GM19467 (cell line): ENCODE measurements around the gene NUBP2.

Experiments
- ATAC-seq: cut with Tn5 transposase; IDR thresholded peaks from one replicate; pipeline ENCODE4 v1.9.1; 2021; ENCODE audit warnings: mild to moderate bottlenecking, moderate library complexity; ENCODE audit not compliant: unreplicated experiment

The NUBP2 gene

DNA sequence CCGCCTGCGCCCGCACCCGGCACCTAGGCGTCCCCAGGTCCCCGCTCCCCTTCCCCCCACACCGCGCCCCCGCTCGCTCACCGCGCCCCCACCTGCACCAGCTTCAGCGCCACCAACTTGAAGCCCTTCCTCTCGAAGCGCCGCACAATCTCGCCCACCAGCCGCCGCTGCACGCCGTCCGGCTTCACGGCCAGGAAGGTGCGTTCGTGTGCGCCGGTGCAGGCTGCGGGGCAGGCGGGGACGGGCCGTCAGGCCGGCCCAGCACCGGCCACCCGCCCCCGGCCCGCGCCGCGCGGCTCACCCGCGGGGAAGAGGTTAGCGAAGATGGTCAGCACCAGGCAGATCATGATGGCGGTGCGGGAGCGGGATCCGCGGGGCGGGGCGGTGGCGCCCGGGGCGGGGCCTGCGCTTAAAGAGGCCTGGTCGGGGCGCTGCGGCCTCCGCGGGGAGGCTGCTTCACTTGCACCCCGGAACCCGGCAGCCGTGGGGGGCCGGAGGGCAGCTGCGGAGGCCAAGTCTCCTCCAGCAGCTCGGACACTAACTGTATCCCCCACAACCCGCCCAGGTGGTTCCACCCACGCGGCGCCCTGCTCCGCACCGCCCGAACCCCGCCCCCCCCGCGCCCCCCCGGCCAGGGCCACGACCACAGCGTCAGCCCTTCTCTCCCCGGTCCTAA lies 11.4 kb upstream of the NUBP2 start, which contains the start of gene NME3:
Gene NME3 (minus strand): TSS at position 356 of the 676 bp plus-strand sequence. CDS start 9 bp downstream, at position 347.
- ATAC-seq = no peak

DNA sequence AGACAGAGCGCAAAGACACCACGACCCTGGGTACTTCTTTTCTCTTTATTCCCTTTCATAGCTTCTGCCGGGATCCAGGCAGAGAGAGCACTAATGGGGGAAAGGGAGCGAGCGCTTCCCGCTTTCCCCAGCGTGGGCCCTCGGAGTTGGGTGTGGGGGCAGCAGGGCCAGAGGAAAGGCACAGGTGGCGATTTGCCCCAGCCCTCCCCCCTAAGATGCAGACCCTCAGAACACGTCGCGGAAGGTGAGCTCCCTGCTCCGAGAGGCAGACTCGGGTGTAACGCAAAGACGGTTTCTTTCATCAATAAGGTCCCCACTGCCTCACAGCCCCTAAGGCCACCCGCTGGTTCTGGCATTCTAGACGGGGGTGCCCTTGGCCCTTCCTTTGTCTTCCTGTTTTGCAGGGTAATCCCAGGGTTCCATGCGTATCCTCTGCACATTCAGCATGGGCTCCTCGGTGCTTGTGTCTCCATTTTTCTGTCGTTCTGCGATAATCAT lies 10.8 kb upstream of the NUBP2 start:
- no peak for ATAC-seq

GRCh38 chr16:1772362-1772907 lies 10.3 kb upstream of the NUBP2 start, which contains the start of gene EME2:
Gene EME2, plus strand, starts transcription at chr16:1772810. Its CDS starts 418 bp downstream, at chr16:1773228.
- peak; percentile 18 for ATAC-seq

DNA sequence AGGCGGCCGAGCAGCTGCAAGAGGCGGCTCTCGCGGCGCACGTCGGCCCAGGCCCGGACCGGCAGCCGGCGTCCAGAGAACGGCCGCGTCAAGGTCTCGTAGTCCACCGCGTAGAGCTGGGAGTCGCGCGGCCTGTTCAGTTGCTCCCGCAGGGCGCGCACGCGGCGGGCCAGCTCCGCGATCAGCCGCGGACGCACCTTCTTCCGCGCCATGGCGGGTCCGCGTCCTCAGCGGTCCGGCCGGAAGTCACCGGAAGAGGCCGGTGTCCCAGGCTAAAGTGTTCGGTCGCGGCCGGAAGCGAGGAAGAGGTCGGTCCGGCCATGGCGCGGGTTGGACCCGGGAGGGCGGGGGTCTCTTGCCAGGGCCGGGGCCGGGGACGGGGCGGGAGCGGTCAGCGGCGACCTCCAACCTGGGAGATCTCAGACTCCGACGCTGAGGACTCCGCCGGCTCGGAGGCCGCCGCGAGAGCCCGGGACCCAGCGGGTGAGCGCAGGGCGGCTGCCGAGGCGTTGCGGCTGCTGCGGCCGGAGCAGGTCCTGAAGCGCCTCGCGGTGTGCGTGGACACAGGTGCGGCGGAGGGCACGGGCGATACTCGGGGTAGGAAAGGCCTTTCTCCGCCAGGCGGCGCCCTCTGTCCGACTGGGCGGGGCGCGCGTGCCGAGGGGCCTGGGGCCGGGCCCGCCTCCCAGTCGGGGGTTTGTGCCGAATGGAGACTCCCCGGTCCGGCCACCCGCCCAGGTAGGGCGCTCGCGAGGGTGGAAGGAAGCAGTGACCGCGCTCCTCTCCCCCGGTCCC lies 9.7 kb upstream of the NUBP2 start, which contains the start of gene MRPS34:
Gene MRPS34 (minus strand): TSS at position 227 of the 795 bp plus-strand sequence. CDS start 15 bp downstream, at position 212.
- peak; percentile 44 for ATAC-seq

- no peak for ATAC-seq
These were observed 8.9 kb upstream of the NUBP2 start for GRCh38 chr16:1773703-1774447.

DNA sequence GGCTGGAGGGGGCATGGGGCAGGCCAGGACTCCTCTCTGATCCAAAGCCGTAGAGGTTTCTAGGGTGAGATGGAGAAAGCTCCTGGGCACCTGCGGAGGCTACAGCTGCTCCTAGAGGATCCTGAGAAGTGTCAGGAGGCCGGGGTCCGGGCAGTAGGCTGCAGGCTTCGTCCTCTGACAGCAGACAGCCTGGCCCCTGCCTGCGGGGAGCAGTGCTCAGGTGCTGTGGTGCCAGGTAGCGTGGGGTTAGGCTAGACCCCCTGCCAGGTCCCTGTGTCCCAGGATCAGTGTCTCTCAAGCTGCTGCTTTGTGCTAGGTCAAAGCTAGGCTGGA lies 8.3 kb upstream of the NUBP2 start:
- ATAC-seq = no peak

GRCh38 chr16:1775006-1775845 lies 7.5 kb upstream of the NUBP2 start:
- ATAC-seq = no peak

DNA sequence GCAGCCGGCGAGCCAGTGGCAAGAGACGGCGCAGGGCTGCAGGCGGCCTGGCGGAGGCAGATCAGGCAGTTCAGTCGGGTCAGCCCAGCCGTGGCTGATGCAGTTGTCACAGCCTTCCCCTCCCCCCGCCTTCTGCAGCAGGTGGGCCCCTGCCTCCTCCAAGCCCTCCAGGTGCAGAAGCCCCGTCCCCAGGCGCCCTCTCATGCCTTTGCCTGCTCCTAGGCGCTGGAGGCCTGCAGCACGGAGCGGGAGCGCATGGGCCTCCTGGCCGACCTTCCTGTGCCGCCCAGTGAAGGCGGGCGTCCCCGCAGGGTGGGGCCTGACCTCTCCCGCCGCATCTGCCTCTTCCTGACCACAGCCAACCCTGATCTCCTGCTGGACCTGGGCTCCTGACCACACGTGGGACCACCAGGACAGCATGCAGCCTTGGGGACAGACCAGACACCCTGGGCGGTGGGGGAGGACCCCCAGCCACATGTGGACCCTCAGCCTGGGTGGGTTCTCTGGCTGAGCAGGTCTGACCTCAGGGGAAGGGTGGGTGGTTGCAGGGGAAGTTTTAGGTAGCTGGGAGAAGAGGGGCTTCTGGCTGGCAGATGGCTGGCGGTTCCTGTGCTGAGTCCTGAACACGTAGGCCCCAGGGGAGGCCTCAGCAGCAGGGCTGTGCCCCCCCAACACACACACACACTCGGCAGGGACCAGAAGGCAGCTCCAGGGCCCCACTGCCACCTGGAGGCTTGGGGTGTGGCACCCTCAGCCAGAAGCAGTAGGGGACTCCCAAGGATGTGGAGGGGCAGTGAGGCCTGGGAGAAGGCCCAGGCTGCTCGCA lies 6.7 kb upstream of the NUBP2 start:
- no peak for ATAC-seq

DNA sequence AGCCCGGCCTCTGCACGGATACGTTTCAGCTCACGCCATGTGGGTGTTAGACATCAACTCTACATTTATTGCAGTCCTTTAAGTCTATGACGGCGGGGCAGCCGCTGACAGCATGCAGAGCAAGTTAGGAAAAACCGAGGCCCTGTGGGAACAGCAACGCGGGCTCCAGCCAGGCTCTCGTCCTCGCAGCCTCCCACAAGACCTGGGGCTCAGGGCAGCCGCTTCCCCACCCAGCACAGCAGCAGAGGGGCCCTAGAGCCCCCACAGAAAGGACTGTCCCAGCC lies 6.1 kb upstream of the NUBP2 start:
- ATAC-seq = no peak

- no peak for ATAC-seq
These were observed 5.8 kb upstream of the NUBP2 start for GRCh38 chr16:1776991-1777374.

DNA sequence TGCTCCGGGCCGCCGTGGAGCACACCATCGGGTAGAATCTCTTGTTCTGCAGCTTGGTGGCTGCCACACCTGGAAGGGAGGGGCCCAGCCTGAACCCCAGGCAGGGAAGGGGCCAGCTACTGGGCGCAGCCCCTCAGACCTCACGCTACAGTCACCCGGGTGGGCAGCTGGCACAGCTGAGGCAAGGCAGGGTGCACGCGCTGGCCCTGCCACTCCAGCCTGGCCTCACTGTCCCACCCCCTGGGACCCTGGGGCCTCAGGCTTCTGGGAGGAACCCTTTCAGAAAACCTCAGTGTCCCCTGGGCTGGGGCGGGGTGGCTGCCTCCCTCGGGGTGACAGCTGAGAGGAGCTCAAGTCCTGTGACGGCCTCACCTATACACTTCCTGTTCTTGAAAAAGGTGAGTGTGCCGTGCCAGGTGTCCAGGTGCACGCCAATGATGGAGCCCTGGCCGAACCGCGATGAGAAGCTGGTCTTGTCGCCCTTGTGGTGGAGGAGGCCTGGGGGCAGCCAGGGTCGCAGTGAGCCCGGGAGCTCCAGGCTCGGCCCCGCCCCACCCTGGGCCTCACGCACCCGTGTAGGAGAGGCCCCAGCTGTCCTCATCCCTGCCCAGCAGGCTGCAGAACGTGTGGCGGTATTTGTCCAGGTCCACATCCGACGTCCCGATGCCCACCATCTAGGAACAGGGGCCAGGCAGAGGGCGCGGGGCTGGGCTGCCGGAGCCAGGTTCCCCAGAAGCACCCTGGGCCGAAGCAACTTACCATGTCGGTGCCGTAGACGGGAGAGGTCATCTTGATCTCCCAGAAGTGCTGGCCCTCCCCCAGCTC lies 5.2 kb upstream of the NUBP2 start:
- ATAC-seq = no peak

- no peak for ATAC-seq
These were observed 4.3 kb upstream of the NUBP2 start for GRCh38 chr16:1778200-1779179.

DNA sequence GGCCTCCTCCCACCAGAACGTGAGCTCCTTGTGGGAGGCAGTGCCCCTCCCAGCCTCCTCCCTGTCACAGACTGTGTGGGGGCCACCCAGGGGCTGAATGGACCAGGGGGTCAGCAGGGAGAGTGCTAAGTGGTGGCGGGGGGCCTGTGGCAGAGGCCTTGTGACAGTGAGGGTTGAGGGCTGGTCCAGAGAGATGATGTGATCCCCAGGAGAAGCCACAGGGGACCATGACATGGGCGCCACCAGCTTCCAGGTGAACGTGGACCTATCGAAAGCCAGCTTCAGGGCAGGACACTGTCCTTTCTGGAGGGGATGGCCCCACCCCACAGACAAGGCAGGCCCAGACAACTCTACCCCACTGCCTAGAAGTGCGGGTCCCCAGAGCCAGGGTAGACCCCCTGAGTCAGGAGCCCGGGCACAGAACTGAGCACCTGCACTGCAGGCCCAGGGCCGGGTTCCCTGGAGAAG lies 3.5 kb upstream of the NUBP2 start:
- no peak for ATAC-seq

GRCh38 chr16:1779741-1780676 lies 2.8 kb upstream of the NUBP2 start:
- ATAC-seq = no peak

DNA sequence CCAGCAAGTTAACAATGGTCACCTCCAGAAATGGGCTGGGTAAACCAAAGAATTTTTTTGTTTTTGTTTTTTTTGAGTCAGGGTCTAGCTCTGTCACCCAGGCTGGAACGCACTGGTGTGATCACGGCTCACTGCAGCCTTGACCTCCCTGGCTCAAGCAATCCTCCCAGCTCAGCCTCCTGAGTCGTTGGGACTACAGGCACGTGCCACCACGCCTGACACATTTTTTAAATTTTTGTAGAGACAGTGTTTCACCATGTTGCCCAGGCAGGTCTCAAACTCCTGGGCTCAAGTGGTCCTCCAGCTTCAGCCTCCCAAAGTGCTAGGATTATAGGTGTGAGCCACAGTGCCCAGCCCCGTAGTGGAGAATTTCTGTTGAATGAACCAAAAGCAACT lies 2.1 kb upstream of the NUBP2 start:
- ATAC-seq = no peak

DNA sequence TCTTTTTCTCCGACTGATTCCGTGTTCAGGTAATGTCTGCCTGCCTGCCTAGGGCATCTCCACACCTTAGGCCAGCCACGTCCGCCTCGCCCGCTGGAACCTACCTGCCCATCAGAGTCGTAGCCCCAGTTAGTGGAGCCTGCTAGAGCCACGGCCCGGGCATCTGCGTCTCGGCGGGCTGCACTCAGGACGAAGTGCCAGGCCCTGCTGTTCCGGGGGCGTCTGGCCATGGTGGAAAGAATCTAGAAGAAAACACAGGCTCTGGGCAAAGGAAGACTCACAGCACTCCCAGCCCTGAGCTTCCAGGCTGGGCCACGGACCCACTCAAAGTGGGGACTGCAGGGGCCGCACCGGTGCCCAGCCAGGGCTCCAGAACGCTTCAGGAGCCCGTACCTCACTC lies 1.5 kb upstream of the NUBP2 start:
- ATAC-seq = no peak
